ENCODE data around the gene TSEN2. TPM values are rescaled to one million over a fixed set of nuclear protein-coding genes. Genes with fewer than 3 reads are reported as not detected.

The TSEN2 gene
- total and polyA plus RNA-seq, 2 of the 4 experiments (the other 2 are of a cell fraction), result 9.5 to 14.2 TPM

- ATAC-seq (ENCODE audit: low read depth), result no peak
- no peak overlapping the region for H3K27ac ChIP-seq (ENCODE audit: insufficient read depth, low read length)
- WGBS, 2 experiments (ENCODE audit: extremely low coverage in 2 of 2, insufficient read length in 1 of 2), result 100% methylated on average over 1 of the region's 2 CpGs; no CpG with 5 or more reads in 1 of the 2 experiments
- no peak overlapping the region for H4K5ac ChIP-seq (ENCODE audit: low read depth, low read length)
- H2BK20ac ChIP-seq (ENCODE audit: low read depth, low read length), result no peak overlapping the region
- H3K4me1 ChIP-seq (ENCODE audit: control insufficient read depth, insufficient read depth, low read length), result peaks cover 2% of the 10 kb centered on the region; the same call in 1 of the 2 replicates
- no peak overlapping the region for H3K14ac ChIP-seq (replicated peaks; ENCODE audit: low read depth, low read length)
- no peak overlapping the region for H3K56ac ChIP-seq (ENCODE audit: extremely low read depth, insufficient read depth, low read length)
- no peak overlapping the region for H4K91ac ChIP-seq (ENCODE audit: insufficient read depth, low read depth, low read length)
- no peaks in the 10 kb centered on the region for H3K9me1 ChIP-seq (ENCODE audit: insufficient read depth, low read length)
- H3K27me3 ChIP-seq (ENCODE audit: control insufficient read depth, insufficient read depth, low read length), result no peaks in the 10 kb centered on the region
- ChIA-PET POLR2A (ENCODE audit: unreplicated experiment) (interaction anchor here (0.6 kb wide), 1 partner anchor 44 kb away, joined by 3 read pairs; no protein-coding TSS in a partner anchor), CTCF (no interaction called here)
- H2BK120ac ChIP-seq (ENCODE audit: low read depth, low read length), result no peak overlapping the region
- no peaks in the 10 kb centered on the region for H4K20me1 ChIP-seq (ENCODE audit: insufficient read depth, low read length)
- peaks cover 2% of the 10 kb centered on the region; the same call in 1 of the 2 replicates for H3K36me3 ChIP-seq (ENCODE audit: control insufficient read depth, insufficient read depth, low read length)
- no peak overlapping the region for H4K8ac ChIP-seq (ENCODE audit: low read depth in 2 of 2, low read length in 2 of 2)
- H3K4me2 ChIP-seq (ENCODE audit: low read depth, low read length), result no peak overlapping the region
- no peak overlapping the region for H3K18ac ChIP-seq (ENCODE audit: low read depth, low read length)
- H3K23ac ChIP-seq (ENCODE audit: low read depth, low read length), result no peak overlapping the region
- no peak overlapping the region for H2BK5ac ChIP-seq (ENCODE audit: low read depth, low read length, poor library complexity, severe bottlenecking)
- BruUV-seq (replicated peaks), result no TSS peak
- no peak overlapping the region for H2AFZ ChIP-seq (replicated peaks; ENCODE audit: low read length, poor library complexity)
- H3K4ac ChIP-seq (ENCODE audit: low read depth, low read length), result no peak overlapping the region
- no peak overlapping the region for H3K9ac ChIP-seq (ENCODE audit: low read depth, low read length)
- H2AK5ac ChIP-seq (ENCODE audit: low read depth, low read length), result no peak overlapping the region
- no peak overlapping the region for H3K4me3 ChIP-seq (ENCODE audit: insufficient read depth, low read depth, low read length)
- in situ Hi-C loops (cut with MboI; ENCODE audit: low sequenced_read_pairs), result no loop called here
- dilution Hi-C loops (cut with HindIII; ENCODE audit: low sequenced_read_pairs, unreplicated experiment), result no loop called here
- DNase-seq, result no peak
- H2BK15ac ChIP-seq (ENCODE audit: low read depth, low read length), result no peak overlapping the region
- no peaks in the 10 kb centered on the region for H3K79me1 ChIP-seq (ENCODE audit: low read depth in 1 of 2, low read length in 2 of 2)
- no peak for TF ChIP-seq FOS (IDR thresholded peaks at IDR 0.05; ENCODE audit: low read depth, low read length)
- no peak for TF ChIP-seq SMC3 (IDR thresholded peaks at IDR 0.05; ENCODE audit: low read depth, low read length)
- TF ChIP-seq CHD1 (IDR thresholded peaks at IDR 0.05; ENCODE audit: low read depth, low read length), result no peak
- H3K9me3 ChIP-seq (ENCODE audit: control insufficient read depth, insufficient read depth, low read length), result no peaks in the 10 kb centered on the region
- H2AK9ac ChIP-seq (replicated peaks; ENCODE audit: low read depth, low read length, poor library complexity), result no peak overlapping the region
- intact Hi-C loops (cut with micrococcal nuclease), result no loop called here
These were observed 36.7 kb downstream of the TSEN2 start for GRCh38 chr3:12521010-12521409.

All from IMR-90 (cell line).